HG03457 (cell line): ENCODE data around the gene LCN12.

Source experiments
- ATAC-seq: cut with Tn5 transposase; IDR thresholded peaks from one replicate; pipeline ENCODE4 v1.9.1; 2021; ENCODE audit warnings: moderate number of reproducible peaks; ENCODE audit not compliant: unreplicated experiment

Gene LCN12, protein sequence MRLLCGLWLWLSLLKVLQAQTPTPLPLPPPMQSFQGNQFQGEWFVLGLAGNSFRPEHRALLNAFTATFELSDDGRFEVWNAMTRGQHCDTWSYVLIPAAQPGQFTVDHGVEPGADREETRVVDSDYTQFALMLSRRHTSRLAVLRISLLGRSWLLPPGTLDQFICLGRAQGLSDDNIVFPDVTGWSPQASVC

DNA sequence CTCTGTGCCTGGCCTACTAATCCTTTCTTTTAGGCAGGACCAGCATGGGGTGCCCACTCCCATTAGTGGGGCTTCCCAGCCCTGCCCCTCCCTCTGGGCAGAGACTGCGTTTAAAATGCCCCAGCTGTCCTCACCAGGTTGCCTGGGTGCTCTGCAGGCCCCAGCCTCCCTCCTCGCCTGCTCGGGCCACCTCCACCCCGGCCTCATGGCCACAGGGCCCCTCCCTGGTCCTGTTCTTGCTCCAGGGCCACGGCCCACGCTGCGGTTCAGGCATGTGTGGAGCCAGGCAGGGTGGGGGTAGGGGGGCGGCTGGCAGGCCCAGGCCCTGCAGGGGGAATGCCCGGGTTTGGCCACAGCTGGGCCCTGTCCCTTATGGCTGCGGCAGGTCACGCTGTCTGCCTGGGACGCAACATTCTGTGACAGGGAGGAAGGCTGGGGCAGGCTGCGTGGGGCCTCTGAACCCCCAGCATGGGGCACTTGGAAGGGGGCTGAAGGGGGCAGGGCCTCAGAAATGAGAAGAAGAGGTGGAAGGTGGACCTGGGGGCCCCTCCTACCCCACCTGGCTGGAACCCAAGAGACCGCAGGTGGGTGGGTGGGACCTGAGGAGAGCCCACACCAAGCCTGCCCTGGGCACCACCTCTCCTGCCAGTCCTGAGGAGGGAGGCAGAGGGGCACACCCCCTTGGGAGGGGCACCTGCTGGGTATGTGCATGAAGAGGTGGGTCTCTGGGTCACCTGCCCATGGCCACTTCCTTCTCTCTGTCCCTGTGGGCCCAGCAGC lies at the start of gene LCN12:
TSS of gene LCN12 (plus strand) at position 733 of the 780 bp plus-strand sequence. CDS start 55 bp downstream, outside the sequence.
- ATAC-seq = no peak

DNA sequence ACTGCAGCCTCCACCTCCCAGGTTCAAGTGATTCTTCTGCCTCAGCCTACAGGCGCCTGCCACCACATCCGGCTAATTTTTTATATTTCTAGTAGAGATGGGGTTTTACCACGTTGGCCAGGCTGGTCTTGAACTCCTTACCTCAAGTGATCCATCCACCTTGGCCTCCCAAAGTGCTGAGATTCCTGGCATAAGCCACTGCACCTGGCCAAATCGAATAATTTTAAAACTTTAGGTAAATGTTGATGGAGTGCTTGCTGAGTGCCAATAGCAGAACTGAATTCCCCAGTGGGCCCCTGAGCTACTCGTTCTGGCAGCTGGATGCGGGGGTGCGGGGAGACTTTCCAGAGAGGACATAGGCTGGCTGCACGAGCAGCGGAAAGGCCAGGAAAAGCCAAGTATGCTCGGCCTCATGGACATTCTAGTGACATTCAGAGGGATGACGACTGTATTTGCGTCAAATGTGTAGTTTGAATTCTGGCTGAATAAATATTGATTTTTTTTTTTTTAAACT lies 49.0 kb upstream of the LCN12 start:
- no peak for ATAC-seq

DNA sequence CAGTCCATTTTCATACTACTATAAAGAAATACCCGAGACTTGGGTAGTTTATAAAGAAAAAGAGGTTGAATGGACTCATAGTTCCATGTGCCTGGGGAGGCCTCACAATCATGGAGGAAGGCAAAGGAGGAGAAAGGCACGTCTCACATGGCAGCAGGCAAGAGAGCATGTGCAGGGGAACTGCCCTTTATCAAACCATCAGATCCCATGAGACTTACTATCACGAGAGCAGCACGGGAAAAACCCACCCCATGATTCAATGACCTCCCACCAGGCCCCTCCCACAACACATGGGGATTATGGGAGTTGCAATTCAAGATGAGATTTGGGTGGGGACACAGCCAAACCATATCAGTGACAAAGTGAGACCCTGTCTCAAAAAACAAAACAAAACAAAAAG lies 45.8 kb upstream of the LCN12 start:
- no peak for ATAC-seq

DNA sequence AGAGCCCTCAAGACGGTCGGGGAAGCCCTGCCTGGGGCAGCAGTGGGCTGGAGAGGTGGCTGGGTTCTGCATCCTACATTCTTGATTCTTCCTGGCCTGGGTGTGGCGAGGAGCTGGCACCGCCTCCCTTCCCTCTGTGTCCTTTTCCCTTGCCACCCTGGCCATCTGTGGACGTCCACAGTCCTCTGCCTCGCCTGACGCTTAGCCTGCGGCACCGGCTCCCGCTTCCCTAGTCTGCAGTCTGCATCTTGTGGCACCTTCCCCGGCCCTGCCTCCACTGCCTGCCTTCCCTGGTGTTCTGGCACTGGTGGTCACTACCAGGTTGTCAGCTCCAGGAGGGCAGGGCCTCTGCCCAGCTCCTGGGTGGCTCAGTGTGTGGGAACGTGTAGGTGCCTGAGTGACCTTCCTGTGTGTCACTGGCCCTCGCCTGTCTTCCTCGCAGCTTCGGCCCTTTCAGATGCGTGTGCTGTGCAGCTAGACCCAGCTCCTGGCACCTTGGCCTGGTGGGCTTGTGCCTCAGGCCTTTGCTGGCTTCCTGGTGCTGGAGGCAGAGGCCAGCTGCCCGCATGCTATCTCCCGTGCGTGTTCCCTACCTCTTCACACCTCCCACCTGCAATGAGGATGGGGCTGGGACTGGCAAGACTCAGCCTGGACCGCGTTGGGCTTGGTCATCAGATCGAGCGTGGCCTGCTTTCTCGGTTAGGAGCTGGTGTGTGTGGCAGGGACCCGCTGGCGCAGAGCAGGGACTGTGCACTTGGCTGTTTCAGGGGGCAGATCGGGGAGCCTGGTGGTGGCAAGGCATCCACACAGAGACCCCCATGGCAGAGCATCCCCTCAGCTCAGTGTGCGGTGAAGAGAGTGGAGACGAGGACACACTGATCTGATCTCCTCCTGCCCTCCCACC lies 44.8 kb upstream of the LCN12 start:
- no peak for ATAC-seq

DNA sequence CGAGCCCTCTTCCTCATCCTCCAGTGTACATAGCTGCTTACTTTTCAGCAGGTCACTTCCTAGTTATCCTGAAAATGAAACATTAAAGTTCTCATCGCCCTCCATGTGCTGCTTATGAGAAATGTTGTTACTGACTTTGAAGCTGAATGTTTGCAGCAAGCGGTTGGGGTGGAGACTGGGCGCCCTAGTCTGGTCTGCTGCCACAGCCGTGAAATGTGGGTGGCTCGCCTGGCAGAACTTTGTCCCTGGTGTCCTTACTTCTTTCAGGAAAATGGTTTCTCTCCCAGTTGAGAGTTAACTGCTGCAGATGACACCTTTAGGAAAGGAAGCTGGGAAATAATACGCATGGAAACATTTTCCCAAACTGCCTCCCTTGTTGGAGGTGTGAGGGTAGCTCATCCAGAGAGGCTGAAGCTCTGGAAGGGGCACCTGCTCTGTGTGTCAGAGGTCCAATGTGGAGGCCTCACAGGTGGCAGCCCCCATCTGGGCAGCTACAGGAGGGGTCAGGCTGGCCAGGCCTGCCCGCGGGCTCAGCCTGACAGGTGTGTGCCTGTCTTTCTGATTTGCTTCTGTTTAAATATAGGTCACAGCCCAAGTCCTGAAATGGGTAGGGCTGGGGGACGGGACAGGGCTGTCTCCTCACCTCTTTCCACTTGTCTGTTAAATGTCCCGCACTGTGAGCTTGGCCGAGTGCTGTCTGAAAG lies 41.7 kb upstream of the LCN12 start:
- ATAC-seq = no peak

DNA sequence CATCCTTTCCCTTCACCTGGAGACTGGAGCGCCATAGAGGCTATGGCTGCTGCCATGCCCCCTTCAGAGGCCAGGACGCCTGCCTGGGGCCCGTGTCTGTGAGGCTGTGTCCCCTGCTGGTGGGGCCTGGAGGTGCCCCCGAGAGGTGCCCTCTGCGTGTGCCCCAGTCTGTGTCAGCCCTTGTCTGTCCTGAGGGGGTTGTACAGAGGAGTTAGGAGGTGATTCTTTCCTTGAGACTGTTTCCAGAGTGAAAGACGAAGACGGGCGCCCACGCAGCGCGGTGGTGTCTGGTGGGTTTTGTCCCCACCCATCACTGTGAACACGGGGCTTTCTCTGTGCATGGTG lies 41.2 kb upstream of the LCN12 start:
- no peak for ATAC-seq

DNA sequence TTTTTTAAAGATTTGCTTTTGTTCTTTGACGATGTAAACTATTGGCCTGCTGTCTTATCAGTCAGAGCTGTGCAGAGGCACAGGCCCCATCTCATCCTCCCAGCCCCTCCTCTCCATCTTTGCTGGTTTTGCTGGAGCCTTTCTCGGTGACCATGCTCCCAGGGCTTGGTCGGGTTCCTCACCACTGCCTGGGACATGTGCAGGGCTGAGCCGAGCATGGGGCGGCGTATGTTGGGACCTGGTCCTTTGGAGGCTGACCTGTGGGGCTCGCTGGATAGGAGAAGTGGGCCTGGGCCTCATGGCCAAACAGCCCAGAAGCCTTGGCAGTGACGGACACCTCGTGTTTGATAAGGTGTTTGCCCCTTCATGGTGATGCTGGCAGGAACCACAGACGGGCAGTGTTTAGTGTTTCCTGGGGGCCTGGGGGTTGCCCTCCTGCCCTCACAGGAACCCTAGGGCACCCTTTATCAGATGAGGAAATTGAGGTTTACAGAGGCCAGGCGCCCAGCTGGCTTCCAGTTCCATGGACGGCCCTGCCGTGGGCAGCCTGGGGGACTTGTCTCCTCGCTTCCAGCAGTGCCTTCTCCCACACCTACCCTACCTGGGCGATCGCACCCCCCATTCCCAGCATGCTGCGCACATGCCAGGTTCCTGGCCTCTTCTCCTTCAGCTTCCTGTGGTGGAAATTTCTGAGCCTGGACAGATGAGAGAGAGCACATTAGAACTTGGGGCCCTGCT lies 38.2 kb upstream of the LCN12 start:
- ATAC-seq = no peak

DNA sequence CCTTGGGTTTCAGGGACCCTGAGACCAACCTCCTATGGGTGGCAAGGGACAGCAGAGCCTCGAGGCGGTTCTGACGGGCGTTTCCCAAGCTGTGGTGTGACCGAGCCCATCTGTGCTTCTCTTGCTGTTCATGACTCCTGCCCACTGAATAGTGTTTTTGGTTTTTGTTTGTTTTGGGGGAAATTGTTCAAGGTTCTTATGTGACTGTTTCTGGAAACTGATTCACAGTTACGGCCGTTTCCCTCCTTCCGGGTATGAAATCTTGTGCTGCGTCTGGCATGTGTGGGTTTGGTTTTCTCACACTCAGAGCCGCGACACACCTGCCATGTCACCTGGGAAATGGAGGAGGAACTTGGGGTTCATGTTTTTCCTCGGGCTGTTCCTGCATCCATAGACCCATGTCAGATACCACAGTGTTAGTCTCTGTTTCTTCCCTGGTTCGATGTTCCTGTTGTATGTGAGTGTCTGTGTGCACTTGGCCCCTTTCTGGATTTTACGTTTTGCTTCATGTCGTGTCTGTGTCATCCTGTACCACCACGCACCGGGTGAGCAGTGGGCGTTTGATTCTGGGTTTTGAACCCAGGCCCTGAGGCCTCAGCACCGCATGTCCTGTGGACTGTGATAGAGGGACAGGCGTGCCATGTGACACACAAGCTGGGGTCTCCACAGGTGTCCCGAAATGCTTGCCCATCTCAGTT lies 36.3 kb upstream of the LCN12 start:
- ATAC-seq = no peak

DNA sequence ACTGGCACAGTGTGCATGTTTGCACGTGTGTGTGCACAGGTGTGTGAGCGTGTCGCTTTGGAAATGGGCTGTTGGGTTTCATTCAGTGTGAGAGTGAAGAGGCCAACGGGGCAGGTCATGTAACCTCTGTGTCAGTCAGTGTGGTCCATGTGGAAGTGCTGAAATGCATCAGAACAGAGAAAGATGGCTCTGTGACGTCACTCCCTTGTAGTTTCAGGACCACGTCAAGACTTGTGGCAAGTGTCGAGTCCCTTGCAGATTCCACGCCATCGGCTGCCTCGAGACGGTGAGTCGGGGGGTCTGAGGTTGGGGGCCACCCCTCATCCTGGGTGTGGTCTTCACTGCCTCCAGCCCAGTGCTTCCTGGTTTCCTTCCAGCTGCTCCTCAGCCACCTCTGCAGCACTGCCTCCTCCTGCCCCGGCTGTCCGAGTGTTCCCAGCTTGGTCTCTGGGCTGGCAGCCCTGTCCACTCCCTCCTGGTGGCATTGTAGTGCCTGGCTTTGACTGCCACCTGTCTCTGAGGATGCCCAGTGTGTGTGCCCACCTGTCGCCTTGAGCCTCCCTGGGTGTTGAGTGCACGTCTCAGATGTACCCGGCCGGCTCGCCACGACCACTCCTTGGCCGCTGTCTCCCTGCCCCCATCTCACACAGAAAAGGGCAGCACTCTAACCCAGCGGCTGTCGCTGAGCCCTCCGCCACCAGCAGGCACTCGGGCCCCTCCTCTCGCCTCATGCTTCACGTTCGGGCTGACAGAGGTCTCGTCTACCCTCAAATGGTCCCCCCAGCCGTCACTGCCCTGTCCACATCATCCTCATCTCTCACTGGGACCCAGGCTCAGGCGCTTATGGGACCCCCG lies 35.5 kb upstream of the LCN12 start:
- no peak for ATAC-seq

DNA sequence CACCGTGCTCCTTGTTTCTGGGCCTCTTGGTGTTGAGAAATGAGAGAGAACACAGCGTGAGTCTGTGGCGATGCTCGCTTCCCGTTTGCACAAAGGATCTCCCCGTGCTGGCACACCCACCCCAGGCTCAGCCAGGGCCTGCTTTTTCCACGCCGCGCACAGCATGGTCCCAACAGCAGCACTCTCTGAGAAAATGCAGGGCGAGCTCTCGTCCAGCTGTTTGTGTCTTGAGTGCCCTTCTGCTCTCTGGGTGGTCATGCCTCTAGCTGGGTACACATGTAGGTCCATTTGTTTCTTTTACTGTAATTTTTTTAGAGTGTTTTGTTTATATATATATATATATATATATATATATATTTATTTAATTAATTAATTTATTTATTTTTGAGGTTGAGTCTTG lies 34.2 kb upstream of the LCN12 start:
- no peak for ATAC-seq

DNA sequence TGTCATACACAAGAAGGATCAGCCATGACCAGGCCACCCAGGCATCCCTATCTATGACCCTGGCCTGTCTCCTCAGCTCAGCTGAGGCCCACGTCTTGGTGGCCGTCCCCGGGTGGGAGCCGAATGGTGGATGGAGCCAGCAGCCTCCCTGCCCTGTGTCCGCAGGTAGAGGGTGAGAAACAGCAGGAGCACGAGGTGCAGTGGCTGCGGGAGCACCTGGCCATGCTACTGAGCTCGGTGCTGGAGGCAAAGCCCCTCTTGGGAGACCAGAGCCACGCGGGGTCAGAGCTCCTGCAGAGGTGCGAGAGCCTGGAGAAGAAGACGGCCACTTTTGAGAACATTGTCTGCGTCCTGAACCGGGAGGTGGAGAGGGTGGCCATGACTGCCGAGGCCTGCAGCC lies 32.0 kb upstream of the LCN12 start:
- ATAC-seq = no peak

DNA sequence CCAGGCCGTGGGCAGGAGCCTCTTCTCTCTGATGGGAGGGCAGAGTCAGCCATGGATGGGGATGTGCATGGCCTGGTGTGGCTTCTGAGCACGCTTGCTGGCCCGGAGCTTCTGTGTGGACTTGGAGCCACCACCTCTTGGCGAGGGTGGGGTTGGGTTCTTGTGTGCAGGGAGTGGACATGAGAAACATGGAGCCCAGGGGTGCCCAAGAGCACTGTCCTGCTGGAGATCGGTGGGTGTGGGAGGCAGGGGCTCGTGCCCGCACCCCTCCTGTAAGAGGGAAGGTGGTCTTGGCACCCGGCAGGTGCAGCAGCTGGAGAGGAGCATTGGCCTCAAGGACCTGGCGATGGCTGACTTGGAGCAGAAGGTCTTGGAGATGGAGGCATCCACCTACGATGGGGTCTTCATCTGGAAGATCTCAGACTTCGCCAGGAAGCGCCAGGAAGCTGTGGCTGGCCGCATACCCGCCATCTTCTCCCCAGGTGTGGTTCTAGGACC lies 31.3 kb upstream of the LCN12 start:
- ATAC-seq = no peak

DNA sequence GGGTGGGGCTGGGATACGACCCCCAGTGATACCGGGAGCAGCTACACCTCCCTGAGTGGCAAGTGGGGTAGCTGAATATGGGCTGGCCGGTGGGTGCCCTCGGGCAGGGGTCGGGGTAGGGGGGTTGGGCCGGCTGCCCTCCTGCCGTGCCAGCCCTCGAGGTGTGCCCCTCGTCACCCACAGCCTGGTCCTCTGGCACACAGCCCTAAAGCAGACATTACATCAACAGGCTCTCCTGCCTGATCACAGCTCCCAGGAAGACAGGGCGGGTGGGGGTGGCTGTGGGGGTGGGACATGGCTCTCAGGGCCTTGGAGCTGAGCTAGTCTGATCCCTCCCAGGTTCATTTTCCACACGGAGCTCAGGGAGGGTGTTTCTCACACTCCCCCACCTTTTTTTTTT lies 30.8 kb upstream of the LCN12 start:
- no peak for ATAC-seq

DNA sequence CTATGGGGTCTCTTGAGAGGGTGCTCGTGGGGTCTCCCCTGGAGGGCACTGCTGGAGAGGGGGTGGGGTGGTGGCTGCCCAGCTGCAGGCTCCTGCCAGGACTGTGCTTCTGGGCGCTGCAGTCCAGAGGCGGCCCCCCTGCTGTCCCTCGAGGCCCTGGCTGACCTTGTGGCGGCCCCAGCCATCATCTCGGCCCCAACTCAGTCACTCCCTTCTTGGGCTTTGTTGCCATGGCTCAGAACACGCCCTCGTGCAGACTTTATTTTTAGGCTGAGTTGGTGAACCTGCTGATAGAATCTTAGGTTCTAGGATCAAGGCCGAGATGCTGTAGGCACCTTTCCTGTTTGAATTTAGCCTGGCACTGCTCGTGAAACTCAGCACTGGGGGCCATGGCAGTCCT lies 30.4 kb upstream of the LCN12 start:
- ATAC-seq = no peak

DNA sequence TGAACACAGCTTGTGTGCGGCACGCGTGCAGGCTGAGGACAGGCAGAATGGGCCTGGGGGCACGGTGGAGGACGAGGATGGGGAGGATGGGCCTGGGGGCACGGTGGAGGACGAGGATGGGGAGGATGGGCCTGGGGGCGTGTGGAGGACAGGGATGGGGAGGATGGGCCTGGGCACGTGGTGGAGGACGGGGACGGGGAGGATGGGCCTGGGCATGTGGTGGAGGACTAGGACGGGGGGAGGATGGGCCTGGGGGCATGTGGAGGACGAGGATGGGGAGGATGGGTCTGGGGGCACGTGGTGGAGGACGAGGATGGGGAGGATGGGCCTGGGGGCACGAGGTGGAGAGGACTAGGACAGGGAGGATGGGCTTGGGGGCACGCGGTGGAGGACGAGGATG lies 29.5 kb upstream of the LCN12 start:
- no peak for ATAC-seq

DNA sequence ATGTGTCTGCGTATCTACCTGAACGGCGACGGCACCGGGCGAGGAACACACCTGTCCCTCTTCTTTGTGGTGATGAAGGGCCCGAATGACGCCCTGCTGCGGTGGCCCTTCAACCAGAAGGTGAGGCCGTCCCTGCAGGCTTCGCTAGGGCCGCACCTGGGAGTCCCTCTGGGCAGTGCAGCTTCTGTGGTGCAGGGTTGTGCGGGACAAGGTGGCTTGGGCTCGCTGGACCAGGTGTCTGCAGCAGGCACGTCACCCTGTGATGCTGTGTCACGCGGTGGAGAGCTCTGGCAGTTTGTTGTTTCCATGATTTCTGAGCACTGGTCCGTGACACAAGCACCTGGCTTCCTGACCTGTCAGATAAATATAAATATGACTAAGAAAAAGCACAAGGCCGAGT lies 28.2 kb upstream of the LCN12 start:
- no peak for ATAC-seq

DNA sequence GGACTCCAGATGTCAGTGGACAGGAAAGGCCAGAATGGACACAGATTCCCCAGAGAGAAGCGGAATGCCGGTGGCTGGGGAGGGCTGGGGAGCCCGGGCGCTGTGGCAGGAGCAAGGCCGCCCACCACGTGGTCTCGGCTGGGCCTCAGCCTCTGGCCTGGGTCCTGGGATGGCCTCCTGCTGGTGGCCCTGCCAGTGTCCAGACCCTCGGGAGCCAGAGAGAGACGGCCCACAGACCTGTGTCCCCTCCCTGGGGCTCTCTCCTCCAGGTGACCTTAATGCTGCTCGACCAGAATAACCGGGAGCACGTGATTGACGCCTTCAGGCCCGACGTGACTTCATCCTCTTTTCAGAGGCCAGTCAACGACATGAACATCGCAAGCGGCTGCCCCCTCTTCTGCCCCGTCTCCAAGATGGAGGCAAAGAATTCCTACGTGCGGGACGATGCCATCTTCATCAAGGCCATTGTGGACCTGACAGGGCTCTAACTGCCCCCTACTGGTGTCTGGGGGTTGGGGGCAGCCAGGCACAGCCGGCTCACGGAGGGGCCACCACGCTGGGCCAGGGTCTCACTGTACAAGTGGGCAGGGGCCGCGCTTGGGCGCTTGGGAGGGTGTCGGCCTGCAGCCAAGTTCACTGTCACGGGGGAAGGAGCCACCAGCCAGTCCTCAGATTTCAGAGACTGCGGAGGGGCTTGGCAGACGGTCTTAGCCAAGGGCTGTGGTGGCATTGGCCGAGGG lies 26.5 kb upstream of the LCN12 start:
- no peak for ATAC-seq

DNA sequence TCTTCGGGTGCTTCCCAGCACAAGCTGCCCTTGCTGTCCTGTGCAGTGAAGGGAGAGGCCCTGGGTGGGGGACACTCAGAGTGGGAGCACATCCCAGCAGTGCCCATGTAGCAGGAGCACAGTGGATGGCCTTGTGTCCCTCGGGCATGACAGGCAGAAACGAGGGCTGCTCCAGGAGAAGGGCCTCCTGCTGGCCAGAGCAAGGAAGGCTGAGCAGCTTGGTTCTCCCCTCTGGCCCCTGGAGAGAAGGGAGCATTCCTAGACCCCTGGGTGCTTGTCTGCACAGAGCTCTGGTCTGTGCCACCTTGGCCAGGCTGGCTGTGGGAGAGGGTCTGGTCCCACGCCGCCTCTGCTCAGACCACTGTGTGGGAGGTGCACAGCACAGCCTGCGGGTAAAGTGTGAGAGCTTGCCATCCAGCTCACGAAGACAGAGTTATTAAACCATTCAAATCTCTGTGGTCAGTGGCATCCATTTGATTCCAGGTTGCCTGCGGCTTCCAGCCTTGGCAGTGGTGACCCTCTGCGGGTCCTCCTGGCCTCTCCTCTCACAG lies 25.8 kb upstream of the LCN12 start:
- ATAC-seq = no peak
